Stimulated activated CD8-positive, alpha-beta memory T cell treated with anti-CD3 and anti-CD28 coated beads, Interleukin-12 subunit alpha, Interleukin-12 subunit beta, amount 100 ng/mL, for 4 hours (primary cell): ENCODE measurements around the gene CD82.

Source experiments
- DNase-seq: peaks from one replicate; pipeline ENCODE4 v3.0.0-alpha.2; 2020; ENCODE audit warnings: low read depth

CD82 gene

DNA sequence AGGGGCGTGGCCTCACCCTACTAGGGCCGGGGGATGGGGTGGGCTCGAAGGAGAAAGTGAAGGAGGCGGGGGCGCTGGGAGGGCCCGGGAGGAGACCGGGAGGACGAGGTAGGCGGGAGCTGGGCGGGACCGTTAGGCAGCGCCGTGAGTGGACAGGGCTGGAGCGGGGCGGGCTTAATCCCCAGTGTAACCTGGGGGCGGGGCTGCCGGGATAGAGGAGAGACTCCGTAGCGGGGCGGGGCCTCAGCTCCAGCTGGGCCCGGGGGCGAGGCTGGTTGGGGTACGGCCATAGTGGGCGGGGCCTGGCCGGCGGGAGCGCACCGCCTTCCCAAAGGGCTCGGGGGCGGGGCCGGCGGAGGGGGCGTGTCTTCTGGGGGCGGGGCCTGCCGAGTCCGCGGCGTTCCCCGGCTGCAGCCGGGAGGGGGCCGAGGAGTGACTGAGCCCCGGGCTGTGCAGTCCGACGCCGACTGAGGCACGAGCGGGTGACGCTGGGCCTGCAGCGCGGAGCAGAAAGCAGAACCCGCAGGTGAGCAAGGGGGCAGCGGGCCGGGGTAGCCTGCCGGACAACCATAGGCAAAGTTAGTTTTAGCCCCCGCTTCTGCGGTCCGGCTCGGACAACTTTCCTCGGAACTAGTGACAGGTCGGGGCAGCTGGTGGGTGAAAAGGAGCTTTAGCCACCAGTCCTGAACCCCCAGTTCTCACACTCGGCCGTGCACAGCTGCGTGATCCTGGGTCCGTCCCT lies at the start of gene CD82:
Gene CD82 (plus strand): TSS at position 453 of the 742 bp plus-strand sequence. CDS start 29,000 bp downstream, outside the sequence.
- DNase-seq: peak; percentile 97

GRCh38 chr11:44516688-44517507 lies 48.6 kb upstream of the CD82 start:
- DNase-seq: no peak

GRCh38 chr11:44517541-44517940 lies 47.9 kb upstream of the CD82 start:
- no peak for DNase-seq

DNA sequence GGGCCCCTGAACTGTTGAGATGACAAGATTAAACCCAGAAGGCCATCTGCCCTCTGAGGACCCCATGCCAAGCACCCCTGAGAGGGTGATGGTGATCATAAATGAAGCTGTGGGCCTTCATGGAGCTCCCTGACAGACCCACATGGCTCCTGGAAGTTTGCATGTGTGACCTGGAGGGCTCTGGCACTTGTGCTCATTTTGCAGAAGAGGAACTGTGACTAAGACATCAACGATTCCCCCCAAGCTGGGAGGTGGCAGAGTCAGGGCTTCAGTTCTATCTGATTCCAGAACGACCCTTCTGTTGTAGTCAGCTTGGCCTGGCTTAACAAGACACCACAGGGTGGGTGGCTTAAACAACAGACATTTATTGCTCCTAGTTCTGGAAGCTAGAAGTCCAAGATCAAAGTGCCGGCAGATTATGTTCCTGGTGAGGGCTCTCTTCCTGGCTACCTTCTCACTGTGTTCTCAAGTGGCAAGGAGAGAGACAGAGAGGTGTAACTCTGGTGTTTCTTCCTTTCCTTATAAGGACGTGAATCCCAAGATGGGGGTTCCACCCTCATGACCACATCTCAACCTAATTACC lies 46.4 kb upstream of the CD82 start:
- no peak for DNase-seq

DNA sequence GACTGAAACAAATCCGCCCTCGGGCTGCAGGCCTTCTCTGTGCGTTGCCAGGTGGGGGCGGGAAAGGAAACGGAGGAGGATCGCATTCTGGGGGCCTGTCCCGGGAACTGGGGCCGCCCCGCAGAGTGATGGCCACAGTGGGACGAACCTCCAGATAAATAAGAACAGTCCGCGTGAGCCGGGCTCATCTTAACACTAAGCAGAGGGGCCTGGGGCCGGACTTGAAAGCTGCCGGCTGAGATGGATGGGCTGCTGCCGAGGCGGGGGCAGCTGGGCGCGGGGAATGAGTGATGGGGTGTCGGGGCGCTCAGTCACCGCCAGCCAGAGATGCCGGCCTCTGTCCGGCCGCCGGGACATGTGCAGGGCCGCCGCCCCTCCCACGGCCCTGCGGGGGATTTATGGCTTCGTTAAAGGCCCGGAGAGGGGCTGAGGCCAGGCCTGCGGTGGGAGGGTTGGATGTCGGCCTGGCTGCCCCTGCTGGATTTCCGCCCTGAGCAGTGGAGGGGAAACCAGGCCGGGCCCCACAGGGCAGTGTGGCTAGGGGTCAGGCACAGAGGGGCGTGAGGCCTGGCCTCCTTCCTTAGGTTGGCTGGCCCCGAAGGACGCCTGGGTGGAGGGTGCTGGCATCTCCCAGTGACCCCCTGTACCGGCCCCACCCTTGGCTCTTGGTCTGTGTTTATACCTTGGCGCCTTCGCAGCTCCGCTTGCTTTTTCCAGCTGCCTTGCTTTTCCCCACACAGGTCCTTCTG lies 45.3 kb upstream of the CD82 start:
- DNase-seq: no peak

DNA sequence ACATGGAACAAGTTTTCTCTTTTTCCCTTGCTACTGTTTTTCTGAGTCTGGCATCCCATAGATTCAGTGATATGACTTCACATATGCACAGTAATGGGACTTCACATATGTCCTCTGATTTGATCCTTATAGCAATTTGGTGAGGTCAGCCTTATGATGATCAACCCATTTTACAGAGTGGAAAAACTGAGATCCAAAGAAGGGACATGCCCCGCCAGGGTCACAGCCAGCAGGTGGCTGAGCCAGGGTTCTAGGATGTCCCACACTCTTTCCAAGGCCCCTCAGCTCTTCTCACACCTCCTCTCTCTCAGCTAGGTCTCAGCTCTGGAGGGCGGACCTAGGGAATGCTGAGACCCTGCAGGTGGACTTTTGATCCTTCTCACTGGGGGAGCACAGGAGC lies 44.3 kb upstream of the CD82 start:
- no peak for DNase-seq

- no peak for DNase-seq
Observed at GRCh38 chr11:44522294-44522693, 43.2 kb upstream of the CD82 start.

- DNase-seq: no peak
Observed at GRCh38 chr11:44524346-44524745, 41.1 kb upstream of the CD82 start.

- DNase-seq: no peak
Observed at GRCh38 chr11:44524751-44525201, 40.7 kb upstream of the CD82 start.

GRCh38 chr11:44525473-44526252 lies 39.8 kb upstream of the CD82 start:
- no peak for DNase-seq

DNA sequence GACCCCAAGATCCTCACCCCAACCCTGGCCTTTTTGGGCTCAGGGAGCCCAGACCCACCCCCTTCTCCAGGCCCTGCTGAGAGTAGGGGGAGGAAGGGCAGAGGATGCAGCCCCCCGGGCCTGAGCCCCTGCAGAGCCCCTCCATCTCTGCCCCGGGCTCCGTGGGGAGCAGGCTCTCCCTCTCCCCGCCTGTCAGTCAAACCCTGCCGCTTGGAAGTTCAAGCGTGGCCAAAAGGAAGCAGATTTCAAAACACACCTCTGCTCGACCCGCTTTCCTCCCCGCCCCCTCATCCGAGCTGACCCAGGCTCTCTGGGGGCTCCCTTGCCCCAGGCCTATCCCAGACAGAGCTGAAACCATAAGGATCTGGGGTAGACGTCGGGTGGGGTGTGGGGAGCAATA lies 39.0 kb upstream of the CD82 start:
- DNase-seq: no peak

GRCh38 chr11:44527476-44527875 lies 38.0 kb upstream of the CD82 start:
- DNase-seq: no peak

DNA sequence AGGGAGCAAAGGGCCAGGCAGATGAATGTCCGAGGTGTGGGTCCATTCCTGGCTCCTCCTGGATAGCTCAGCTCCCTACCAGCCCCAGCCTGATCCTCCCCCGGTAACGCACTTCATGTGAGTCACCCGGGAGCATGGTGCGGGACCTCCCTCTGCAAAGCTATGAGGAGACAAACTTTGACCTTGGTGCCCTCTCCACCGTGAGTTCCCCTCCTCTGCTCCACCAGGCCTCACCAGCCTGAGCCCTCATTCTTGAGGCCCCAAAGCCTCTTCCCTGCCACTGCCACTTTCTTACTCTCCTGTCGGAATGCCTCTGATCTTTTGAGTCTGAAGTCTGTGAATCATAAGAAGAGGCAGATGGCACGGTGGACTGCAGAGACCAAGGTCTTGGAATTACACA lies 37.4 kb upstream of the CD82 start:
- DNase-seq: no peak

- DNase-seq: no peak
Observed at GRCh38 chr11:44528581-44528980, 36.9 kb upstream of the CD82 start.

DNA sequence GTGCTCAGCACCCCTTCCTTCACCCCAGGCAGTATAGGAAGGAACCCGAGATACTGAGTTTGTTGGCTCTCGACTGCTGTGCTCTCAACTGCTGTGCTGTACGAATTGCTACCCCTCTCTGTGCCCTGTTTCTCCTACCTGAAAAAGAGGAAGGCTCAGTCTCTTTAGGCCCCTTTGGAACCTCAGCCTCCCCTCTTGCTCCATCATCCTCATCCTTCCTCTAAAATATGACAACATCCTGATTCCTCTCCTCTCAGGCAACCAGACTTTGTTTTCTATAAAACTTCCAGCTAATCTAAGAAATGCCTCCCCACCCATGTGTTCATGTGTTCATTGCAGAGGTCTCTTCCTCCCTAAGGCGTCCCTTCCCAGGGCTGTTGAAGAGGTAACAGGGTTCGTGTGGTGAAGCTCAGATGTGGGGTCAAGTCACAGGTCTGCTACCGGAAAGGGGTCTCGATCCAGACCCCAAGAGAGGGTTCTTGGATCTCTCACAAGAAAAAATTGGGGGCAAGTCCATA lies 35.5 kb upstream of the CD82 start:
- DNase-seq: no peak

DNA sequence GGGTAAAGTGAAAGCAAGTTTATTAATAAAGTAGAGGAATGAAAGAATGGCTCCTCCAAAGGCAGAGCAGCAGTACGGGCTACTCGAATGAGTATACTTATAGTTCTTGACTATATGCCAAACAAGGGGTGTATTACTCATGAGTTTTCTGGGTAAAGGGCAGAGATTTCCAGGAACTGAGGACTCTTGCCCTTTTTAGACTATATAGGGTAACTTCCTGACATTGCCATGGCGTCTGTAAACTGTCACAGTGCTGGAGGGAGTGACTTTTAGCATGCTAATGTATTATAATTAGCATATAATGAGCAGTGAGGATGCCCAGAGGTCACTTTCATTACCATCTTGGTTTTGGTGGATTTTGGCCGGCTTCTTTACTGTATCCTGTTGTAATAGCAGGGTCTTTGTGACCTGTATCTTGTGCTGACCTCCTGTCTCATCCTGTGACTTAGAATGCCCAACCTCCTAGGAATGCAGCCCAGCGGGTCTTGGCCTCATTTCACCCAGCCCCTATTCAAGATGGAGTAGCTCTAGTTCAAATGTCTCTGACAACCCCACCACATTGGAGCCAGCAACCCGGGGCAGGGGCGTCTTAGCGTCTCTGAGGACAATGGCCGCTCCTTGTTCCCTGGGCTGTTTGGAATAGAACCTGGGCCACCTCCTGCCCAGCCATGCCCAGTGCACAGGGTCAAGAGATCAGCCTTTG lies 34.9 kb upstream of the CD82 start:
- no peak for DNase-seq

DNA sequence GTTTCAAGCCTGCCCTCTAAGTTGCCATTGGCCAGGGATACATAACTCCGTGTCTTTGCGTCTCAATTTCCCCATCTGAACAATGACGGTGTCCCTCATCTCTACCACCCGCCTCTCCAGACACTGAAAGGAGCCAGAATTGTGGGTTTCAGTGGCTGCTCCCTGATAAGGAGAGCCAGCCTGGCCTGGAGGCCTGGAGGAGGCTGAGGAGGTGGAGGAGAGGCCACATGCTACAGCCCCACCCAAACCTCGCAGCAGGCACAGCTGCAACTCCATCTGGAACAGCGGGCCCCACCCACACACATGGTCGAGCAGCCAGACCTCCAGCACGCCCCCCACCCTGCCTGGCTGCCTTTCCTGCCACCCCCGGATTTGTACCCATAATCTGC lies 34.4 kb upstream of the CD82 start:
- DNase-seq: no peak

- DNase-seq: no peak
Observed at GRCh38 chr11:44531636-44532035, 33.8 kb upstream of the CD82 start.

- no peak for DNase-seq
Observed at GRCh38 chr11:44532809-44533208, 32.7 kb upstream of the CD82 start.

GRCh38 chr11:44533921-44534711 lies 31.3 kb upstream of the CD82 start:
- no peak for DNase-seq
